Measurements from ENCODE around the gene RAET1E.
"Not testable (repeated sequence)": the region's sequence is repeated elsewhere in the genome, so short reads cannot be mapped to it uniquely, and the experiment has no call there.

The RAET1E gene

GRCh38 chr6:149909701-149910470 is 12.0 kb upstream of the RAET1E start:
- DNase-seq: no peak

GRCh38 chr6:149908480-149908879 is 10.6 kb upstream of the RAET1E start:
- not testable (repeated sequence) for DNase-seq

GRCh38 chr6:149907317-149907716 is 9.4 kb upstream of the RAET1E start:
- no peak for DNase-seq

- no peak for DNase-seq
Observed at GRCh38 chr6:149906405-149906804, 8.5 kb upstream of the RAET1E start.

GRCh38 chr6:149905911-149906371 is 8.0 kb upstream of the RAET1E start:
- DNase-seq: no peak

- DNase-seq: no peak
Observed at GRCh38 chr6:149905371-149905910, 7.5 kb upstream of the RAET1E start.

GRCh38 chr6:149904661-149905370 is 6.9 kb upstream of the RAET1E start:
- no peak for DNase-seq

GRCh38 chr6:149903938-149904611 is 6.2 kb upstream of the RAET1E start:
- no peak for DNase-seq

- no peak for DNase-seq
Observed at GRCh38 chr6:149901444-149902140, 3.7 kb upstream of the RAET1E start.

- no peak for DNase-seq
Observed at GRCh38 chr6:149900620-149901443, 2.9 kb upstream of the RAET1E start.

GRCh38 chr6:149899926-149900619 is 2.2 kb upstream of the RAET1E start:
- DNase-seq: no peak

GRCh38 chr6:149899486-149899885 is 1.6 kb upstream of the RAET1E start:
- no peak for DNase-seq

GRCh38 chr6:149898966-149899365 is 1.1 kb upstream of the RAET1E start:
- DNase-seq: no peak

- DNase-seq: peak; percentile 93
Observed at GRCh38 chr6:149897015-149897697, 757 bp downstream of the RAET1E start.

- peak; percentile 69 for DNase-seq
Observed at GRCh38 chr6:149896491-149896890, 1.4 kb downstream of the RAET1E start.

- DNase-seq: peak; percentile 91
Observed at GRCh38 chr6:149895833-149896271, 2.1 kb downstream of the RAET1E start.

- DNase-seq: peak; percentile 77
Observed at GRCh38 chr6:149895048-149895590, 2.8 kb downstream of the RAET1E start.

GRCh38 chr6:149891864-149892263 is 6.0 kb downstream of the RAET1E start:
- not testable (repeated sequence) for DNase-seq

- no peak for DNase-seq
Observed at GRCh38 chr6:149891259-149891658, 6.7 kb downstream of the RAET1E start.

- no peak for DNase-seq
Observed at GRCh38 chr6:149890629-149891045, 7.3 kb downstream of the RAET1E start.
